ENCODE measurements around the gene PRR15L.

Gene PRR15L

GRCh38 chr17:47997586-47997985 is 39.9 kb upstream of the PRR15L start:
- no peak overlapping the region for H3K4me2 ChIP-seq (ENCODE audit: low read depth, low read length, poor library complexity, severe bottlenecking)
- H3K27ac ChIP-seq (ENCODE audit: low read depth, low read length), result no peak overlapping the region
- no peak for TF ChIP-seq EZH2phosphoT487 (conservative IDR thresholded peaks at IDR 0.05; ENCODE audit: low read length)
- TF ChIP-seq CTCF (IDR thresholded peaks at IDR 0.05; ENCODE audit: insufficient read depth, low read length, poor library complexity, severe bottlenecking), result no peak
- no peaks in the 10 kb centered on the region for H3K9me3 ChIP-seq (ENCODE audit: insufficient read depth, low read length)
- no peak overlapping the region for H3K4me3 ChIP-seq (ENCODE audit: insufficient read depth, low read length, poor library complexity, severe bottlenecking)
- H2AFZ ChIP-seq (ENCODE audit: low read depth, low read length, severe bottlenecking), result no peak overlapping the region
- no peaks in the 10 kb centered on the region for H3K27me3 ChIP-seq (ENCODE audit: low read length)
- no peaks in the 10 kb centered on the region for H3K9me2 ChIP-seq (replicated peaks; ENCODE audit: insufficient read depth, low read length)
- H3K36me3 ChIP-seq (ENCODE audit: low read length), result no peaks in the 10 kb centered on the region
- no peaks in the 10 kb centered on the region for H3F3A ChIP-seq (ENCODE audit: insufficient read depth)
- no peaks in the 10 kb centered on the region for H4K20me1 ChIP-seq (ENCODE audit: low read depth, low read length)
- no peak overlapping the region for H3K9ac ChIP-seq (ENCODE audit: low read length)
- H3K79me2 ChIP-seq (ENCODE audit: insufficient read depth, low read length), result no peaks in the 10 kb centered on the region

- H3K9ac ChIP-seq (ENCODE audit: low read length), result no peak overlapping the region
- no peak overlapping the region for H2AFZ ChIP-seq (ENCODE audit: low read depth, low read length, severe bottlenecking)
- no peak overlapping the region for H3K4me2 ChIP-seq (ENCODE audit: low read depth, low read length, poor library complexity, severe bottlenecking)
- H4K20me1 ChIP-seq (ENCODE audit: low read depth, low read length), result no peaks in the 10 kb centered on the region
- H3K9me2 ChIP-seq (replicated peaks; ENCODE audit: insufficient read depth, low read length), result no peaks in the 10 kb centered on the region
- H3K27ac ChIP-seq (ENCODE audit: low read depth, low read length), result no peak overlapping the region
- no peaks in the 10 kb centered on the region for H3K36me3 ChIP-seq (ENCODE audit: low read length)
- no peak for TF ChIP-seq CTCF (IDR thresholded peaks at IDR 0.05; ENCODE audit: insufficient read depth, low read length, poor library complexity, severe bottlenecking)
- no peak for TF ChIP-seq EZH2phosphoT487 (conservative IDR thresholded peaks at IDR 0.05; ENCODE audit: low read length)
- no peaks in the 10 kb centered on the region for H3K9me3 ChIP-seq (ENCODE audit: insufficient read depth, low read length)
- no peaks in the 10 kb centered on the region for H3K27me3 ChIP-seq (ENCODE audit: low read length)
- H3K4me3 ChIP-seq (ENCODE audit: insufficient read depth, low read length, poor library complexity, severe bottlenecking), result no peak overlapping the region
- no peaks in the 10 kb centered on the region for H3K79me2 ChIP-seq (ENCODE audit: insufficient read depth, low read length)
- H3F3A ChIP-seq (ENCODE audit: insufficient read depth), result no peaks in the 10 kb centered on the region
Observed at GRCh38 chr17:47996201-47996600, 38.5 kb upstream of the PRR15L start.

GRCh38 chr17:47995241-47995935 is 37.7 kb upstream of the PRR15L start:
- Histone ChIP-seq H3K27me3 (ENCODE audit: low read length) (no peaks in the 10 kb centered on the region), H3K4me3 (ENCODE audit: insufficient read depth, low read length, poor library complexity, severe bottlenecking) (no peak overlapping the region), H3K4me2 (ENCODE audit: low read depth, low read length, poor library complexity, severe bottlenecking) (no peak overlapping the region), H3K9me2 (replicated peaks; ENCODE audit: insufficient read depth, low read length) (no peaks in the 10 kb centered on the region), H3K79me2 (ENCODE audit: insufficient read depth, low read length) (no peaks in the 10 kb centered on the region), H3F3A (ENCODE audit: insufficient read depth) (no peaks in the 10 kb centered on the region), H3K9me3 (ENCODE audit: insufficient read depth, low read length) (no peaks in the 10 kb centered on the region), H3K9ac (ENCODE audit: low read length) (no peak overlapping the region), H3K36me3 (ENCODE audit: low read length) (no peaks in the 10 kb centered on the region), H3K27ac (ENCODE audit: low read depth, low read length) (no peak overlapping the region), H4K20me1 (ENCODE audit: low read depth, low read length) (no peaks in the 10 kb centered on the region), H2AFZ (ENCODE audit: low read depth, low read length, severe bottlenecking) (no peak overlapping the region)
- no peak for TF ChIP-seq EZH2phosphoT487 (conservative IDR thresholded peaks at IDR 0.05; ENCODE audit: low read length)
- no peak for TF ChIP-seq CTCF (IDR thresholded peaks at IDR 0.05; ENCODE audit: insufficient read depth, low read length, poor library complexity, severe bottlenecking)

Data from SU-DHL-6 (cell line).